NCI-H2196 (cell line): ENCODE measurements around the gene YWHAE.
"Not testable (repeated sequence)": the region's sequence is repeated elsewhere in the genome, so short reads cannot be mapped to it uniquely, and the experiment has no call there.

ENCODE experiments used
- DNase-seq: peaks from one replicate; lab custom pipeline; 2025; ENCODE audit not compliant: unreplicated experiment; lab: John Stamatoyannopoulos, UW

Gene YWHAE

DNA sequence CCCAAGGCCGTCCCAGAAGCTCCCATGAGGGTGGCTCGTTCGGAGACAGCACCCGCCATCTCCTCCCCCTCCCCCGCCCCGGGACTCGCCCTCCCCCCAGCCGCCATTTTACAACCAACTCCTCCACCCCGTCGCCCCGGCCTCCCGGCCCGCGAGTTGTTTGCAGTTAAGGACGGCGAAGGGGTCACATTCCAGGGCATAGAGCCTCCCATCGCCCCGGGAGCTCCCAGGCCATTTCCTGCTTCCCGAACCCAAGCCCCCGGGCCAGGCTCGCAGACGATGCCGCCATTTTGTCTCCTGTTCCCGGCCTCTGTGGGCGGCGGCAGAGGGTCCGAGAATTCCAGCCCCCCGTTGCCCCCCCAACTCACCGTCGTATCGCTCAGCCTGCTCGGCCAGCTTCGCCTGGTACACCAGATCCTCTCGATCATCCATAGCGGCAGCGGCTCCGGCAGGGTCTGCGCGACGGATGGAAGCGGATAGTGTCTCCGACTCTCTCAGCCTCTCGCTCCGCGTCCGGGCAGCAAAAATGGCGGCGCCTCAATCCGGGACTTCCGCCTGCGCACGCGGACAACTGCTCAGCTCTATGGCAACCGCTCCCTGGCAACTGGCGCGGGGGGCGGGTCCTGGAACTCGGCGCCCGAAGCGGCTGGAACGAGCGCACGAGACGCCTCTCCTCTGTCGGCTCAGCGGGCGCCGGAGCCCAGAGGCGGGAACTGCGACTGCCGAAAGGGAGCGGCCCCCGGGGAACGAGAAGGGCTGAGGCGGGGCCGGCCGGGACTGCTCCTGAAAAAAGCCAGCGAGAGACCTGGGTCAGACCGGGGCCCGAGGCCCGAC is at the start of gene YWHAE:
TSS of gene YWHAE (minus strand) at position 544 of the 834 bp plus-strand sequence. CDS start at position 432, 112 bp downstream.
- peak; percentile 85 for DNase-seq

DNA sequence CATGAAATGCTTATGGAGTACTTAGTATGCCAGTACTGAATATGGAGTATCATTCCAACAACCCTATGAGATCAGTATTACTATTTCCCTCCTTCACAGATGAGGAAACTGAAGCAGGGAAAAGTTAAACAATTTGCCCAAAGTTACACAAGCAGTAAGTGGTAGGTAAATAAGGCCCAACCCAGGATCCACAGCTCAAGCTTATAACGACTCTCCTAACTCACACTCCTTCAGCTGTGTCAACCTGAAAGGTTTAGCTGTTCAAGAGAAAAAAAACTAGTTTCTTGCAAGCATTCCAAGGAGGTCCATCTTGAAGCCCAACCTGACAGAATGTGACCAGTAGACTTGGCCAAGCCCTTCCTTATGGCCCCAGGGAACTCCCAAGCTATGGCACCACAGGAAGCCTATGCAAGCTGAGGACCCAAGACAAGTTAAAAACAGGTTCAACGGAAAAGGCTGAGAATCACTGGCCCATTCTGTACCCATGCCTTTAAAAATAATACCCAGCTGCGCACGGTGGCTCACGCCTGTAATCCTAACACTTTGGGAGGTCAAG is 49.5 kb upstream of the YWHAE start:
- no peak for DNase-seq

DNA sequence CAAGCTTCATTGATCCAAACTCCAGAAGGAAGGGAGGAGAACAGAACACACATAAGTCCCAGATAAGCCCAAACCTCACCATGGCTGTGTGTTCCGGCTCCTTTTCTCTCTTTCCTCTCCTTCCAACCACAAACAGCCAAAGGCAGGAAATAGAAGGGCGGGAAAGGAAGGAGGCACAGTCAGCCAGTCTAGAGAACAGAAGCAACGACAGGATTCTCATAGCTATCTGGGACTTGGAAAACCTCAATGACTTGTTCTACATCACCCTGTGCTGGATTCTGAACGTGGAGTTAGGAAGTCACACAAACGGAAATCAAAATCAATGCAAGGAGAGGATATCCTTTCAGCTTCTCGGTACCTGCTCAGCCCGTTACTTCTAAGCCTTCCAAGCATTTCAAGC is 47.0 kb upstream of the YWHAE start:
- no peak for DNase-seq

DNA sequence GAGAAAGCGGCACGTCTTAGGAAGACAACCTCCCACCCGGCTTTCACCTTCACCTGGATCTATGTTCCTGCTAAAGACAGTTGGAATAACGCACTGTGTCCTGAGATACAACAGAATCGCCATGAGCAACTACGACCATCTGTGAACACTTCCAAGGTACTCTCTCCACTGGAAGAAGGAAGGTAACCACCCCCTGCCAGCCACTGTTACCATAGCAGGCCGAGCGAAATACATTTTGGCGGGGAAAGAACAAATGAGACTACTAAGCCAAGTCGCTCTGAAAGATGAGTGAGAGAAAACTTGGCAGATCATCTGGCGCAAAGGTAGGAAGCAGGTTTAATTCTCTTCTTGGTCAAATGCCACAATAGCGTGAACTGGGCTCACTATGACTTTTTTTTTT is 46.2 kb upstream of the YWHAE start:
- peak; percentile 5 for DNase-seq

DNA sequence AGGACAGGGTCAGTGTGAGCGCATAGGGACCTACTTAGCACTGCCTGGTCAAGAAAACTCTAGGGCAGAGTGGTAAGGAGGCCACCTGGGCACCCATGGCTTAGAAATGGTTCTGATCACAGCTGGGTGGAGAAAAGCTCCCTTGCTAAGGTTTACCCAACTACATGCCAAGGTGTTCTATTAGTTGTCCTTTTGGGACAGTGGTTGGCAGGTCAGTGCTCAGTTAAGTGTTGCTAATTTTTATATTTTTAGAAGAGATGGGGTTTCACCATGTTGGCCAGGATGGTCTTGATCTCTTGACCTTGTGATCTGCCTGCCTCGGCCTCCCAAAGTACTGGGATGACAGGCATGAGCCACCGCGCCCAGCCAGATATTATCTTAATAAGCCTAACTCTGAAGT is 45.7 kb upstream of the YWHAE start:
- not testable (repeated sequence) for DNase-seq

DNA sequence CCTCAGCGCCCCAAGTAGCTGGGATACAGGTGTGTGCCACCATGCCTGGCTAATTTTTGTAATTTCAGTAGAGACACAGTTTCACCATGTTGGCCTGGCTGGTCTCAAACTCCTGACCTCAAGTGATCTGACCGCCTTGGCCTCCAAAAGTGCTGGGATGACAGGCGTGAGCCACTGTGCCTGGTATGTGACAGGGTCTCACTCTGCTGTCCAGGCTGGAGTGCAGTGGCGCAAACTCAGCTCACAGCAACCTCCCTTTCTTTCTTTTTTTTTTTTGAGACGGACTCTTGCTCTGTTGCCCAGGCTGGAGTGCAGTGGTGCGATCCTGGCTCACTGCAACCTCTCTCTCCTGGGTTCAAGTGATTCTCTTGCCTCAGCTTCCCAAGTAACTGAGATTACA is 42.7 kb upstream of the YWHAE start:
- DNase-seq: not testable (repeated sequence)

DNA sequence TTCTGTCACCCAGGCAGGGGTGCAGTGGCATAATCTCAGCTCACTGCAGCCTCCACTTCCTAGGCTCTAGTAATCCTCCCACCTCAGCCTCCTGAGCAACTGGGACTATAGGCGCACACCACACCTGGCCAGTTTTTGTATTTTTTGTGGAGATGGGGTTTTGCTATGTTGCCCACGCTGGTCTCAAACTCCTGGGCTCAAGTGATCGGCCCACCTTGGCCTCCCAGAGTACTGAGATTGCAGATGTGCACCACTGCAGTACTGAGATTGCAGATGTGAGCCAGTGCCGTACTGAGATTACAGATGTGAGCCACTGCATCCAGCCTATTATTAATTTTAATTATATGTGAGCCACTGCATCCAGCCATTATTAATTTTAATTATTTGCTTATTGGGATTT is 42.2 kb upstream of the YWHAE start:
- no peak for DNase-seq

DNA sequence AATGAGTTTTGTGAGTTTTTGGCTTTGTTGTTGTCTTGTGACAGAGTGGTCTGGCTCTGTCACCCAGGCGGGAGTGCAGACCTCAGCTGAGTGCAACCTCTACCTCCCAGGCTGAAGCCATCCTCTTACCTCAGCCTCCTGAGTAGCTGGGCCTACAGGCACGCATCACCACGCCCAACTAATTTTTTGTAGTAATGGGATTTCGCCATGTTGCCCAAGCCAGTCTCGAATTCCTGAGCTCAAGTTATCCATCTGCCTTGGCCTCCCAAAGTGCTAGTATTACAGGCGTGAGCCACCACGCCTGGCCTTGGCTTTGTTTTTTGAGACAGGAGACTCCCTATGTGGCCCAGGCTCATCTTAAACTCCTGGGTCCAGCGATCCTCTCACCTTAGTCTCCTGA is 40.9 kb upstream of the YWHAE start:
- DNase-seq: no peak

DNA sequence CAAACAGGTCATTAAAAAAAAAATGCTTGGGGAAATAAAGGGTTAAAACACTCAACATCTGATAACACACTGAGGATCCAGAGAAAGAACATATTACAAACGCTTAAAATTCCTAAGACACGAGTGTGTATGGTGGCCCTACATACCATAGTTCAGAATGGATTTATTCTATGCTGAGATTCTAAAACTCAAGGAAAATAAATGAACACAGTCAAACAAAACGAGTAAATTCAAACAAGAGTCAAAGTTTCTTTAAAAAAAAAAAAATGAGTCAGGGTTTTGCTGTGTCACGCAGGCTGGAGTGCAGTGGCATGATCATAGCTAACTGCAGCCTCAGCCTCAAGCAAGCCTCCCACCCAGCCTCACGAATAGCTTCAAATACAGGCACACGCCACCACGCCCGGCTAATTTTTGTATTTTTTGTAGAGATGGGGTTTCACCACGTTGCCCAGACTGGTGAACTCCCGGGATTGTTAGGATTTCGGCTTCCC is 38.6 kb upstream of the YWHAE start:
- DNase-seq: no peak

DNA sequence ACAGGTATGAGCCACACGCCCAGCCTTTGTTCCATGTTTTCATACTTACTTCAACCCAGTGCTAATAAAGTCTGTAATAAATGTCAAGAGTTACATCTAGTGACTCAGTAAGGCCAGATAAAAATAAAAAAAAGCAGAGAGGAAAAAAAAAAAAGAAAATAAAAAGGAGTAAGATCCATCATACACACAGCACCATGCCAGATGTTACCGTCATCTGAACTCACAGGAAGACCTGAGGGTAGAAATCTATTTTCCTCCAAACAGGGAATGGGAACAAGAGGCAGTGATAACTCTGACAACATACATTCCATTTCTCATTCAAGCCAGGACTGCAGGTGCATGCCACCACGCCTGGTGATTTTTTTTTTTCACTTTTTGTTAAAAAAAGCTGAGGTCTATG is 35.3 kb upstream of the YWHAE start:
- DNase-seq: no peak

DNA sequence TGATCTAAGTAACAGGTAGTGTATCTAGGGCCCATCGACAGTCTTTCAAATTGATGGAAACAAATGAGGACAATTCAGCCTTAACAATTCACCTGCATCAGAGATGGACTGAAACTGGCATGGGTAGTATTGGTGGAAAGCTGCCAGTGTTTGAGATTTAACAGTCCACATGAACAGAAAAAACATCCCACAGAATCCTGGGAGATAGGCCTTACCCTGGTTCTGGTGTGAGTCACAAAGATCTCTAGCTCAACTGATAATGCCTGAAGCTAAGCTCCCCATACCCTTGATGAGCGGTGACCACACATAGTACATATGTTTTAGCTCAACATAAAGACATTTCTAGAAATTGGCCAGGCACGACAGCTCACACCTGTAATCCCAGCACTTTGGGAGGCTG is 34.1 kb upstream of the YWHAE start:
- DNase-seq: no peak

DNA sequence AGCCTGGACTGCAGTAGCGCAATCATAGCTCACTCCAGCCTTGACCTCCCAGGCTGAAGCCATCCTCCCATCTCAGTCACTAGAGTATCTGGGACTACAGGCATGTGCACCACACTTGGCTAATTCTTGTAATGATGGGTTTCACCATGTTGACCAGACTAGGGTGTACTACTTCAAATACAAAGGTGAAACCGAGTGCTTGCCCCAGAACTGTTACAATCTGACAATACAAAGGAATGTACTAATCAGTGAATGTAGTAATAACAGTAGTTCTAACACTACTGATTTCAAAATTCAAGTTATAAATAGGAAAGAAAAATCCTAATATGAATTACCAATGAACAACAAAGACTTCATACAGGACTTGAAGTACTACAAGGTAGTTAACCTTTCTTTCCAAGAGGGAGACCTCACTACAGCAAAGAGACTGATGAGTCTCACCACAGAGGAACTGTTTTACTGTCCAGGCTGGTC is 31.6 kb upstream of the YWHAE start:
- no peak for DNase-seq

DNA sequence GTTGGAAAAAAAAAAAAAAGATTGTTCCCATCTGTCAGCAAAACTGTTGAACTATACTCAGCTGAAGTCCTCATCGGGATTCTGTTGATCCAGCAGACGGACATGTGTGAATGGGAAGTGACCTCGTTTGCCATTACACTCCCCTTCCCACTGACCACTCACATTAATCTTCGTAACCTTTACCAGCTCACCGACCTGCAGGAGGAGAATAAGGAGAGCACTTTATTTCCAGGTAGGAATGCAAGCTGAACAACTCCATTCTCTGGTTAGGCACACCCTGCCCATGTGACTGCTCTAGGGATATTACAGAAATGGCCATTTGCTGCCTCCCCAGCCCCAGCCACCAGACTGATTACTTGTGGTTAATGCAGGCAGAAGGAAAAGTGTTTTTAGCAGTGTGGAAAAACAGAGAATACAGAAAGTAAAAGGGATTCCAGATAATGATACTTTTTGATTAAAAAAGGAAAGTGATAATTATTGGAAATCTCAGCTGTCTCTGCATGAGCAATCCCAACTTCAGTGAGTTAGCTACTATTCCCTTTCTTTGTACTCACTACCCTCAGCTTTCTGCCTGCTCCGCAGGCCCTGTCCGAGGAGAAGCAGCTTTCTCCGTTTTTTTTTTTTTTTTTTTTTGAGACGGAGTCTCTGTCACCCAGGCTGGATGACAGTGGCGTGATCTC is 23.6 kb upstream of the YWHAE start:
- no peak for DNase-seq

DNA sequence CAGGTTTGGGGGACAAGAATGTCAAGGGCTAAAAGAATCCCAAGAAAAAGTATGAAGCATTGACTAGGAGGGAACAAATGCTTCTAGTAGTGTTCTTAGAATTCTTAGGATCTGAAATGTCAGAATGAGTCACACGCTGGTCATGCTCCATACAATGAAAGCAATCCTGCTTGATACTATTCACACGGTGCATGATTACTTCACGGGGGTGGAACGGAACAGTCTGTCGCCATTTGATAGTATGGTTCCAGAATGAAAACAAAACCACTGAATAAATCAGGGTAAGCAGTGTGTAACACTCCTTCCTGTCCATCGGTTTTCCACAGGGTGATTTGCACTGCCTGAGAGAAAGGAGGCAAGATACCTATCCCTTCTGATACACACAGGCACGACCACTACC is 22.9 kb upstream of the YWHAE start:
- DNase-seq: no peak

DNA sequence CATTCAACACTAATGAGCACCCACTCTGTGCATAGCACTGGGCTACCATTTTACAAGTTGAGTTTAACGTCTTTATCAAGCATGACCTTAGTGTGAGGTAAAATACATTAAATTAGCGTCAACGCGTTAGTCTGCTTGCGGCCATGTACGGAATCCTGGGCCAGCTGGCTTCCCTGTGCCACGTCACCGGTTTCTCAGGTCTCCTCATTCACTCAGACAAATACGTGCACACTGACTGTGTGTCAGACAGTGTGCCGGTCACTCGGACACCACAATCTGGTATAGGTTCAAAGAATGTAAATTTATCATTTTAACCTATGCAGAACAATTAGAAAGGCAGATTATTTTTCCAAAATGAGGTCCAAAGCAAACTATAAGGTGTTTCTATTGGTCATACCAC is 21.4 kb upstream of the YWHAE start:
- DNase-seq: no peak

DNA sequence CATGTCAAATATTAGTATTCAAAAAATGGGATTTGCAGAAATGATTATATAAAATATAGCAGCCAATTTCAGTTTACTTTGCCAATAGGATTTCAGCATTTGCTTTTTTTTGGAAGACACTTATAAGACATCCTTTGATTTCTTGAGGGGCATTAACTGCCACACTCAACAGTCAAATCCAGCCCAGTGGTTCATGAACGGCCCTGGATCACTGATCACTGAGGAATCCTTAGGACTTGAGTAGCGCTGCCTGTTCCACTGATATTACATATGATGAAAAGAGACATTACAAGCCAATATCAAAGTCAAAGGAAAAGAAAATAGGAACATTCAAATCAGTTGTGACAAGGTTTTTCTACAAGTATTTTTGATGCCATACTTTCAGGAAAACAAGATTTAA is 21.0 kb upstream of the YWHAE start:
- DNase-seq: no peak

DNA sequence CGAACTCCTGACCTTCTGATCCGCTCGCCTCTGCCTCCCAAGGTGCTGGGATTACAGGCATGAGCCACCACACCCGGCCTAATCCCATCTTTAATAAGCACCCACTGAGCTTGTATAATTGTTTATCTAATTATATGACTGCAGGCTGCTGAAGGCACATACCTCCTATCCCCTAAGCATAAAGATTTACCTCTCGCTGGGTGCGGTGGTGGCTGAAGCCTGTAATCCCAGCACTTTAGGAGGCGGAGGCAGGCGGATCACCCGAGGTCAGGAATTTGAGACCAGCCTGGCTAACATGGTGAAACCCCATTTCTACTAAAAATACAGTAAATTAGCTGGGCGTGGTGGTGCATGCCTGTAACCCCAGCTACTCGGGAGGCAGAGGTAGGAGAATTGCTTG is 20.1 kb upstream of the YWHAE start:
- DNase-seq: no peak

DNA sequence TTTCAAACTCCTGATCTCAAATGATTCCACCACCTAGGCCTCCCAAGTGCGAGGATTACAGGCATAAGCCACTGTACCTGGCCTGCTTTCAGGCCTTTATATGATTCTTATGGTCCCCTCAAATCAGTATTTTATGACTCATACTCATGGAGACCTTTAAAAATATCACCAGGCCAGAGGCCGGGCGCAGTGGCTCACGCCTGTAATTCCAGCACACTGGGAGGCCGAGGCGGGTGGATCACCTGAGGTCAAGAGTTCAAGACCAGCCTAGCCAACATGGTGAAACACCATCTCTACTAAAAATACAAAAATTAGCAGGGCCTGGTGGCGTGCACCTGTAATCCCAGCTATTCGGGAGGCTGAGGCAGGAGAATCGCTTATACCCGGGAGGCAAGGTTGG is 18.5 kb upstream of the YWHAE start:
- not testable (repeated sequence) for DNase-seq

DNA sequence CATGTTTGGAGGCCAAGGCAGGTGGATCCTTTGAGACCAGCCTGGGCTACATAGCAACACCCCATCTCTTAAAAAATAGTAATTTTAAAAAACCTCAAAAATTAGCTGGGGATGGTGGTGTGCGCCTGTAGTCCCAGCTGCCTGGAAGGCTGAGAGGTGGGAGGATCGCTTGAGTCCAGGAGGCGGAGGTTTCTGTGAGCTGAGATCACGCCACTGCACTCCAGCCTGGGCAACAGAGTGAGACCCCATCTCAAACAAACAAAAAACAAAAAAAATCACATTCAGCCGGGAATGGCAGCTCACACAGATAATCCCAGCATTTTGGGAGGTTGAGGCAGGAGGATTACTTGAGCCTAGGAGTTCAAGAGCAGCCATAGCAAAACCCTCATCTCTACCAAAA is 16.4 kb upstream of the YWHAE start:
- DNase-seq: no peak

DNA sequence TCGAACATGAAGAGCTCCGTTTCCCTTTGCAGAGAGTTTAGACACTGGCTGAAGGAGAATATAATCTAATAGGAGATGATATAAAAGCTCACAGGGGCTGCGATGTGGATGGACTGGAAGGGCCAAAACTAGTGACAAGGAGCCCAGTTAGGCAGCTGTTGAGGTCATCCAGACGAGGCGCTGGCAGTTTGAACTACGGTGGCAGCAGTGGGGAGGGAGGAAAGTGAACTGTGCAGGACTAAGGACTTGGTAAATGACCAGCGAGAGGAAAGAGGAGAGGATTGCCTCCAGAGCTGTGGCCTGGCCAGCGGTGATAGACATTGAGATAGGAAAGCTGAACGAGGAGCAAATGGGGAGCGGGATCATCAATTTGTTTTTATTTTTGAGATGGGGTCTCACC is 14.6 kb upstream of the YWHAE start:
- DNase-seq: no peak

DNA sequence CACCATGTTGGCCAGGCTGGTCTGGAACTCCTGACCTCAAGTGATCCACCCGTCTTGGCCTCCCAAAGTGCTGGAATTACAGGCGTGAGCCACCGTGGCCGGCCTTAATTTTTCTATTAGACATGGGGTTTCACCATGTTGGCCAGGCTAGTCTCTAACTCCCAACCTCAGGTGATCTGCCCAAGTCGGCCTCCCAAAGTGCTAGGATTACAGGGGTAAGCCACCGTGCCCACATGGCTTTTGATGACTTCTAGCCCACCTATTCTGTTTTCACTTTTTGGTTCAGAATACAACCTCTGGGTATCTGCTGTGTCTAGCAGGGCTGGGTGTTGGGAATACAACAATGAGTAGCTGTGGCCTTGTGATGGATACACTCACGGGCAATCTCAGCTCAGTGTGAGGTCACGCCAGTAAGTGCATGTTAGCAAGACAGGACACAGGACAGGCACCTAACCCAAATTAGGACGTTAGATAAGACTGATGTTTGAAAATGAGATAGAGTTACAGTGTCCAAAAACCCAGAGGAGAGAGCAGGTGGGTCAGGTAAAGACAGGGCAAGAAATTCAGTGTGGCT is 14.1 kb upstream of the YWHAE start:
- DNase-seq: no peak
